ENCODE results near the gene TBRG4. TPM values are rescaled to one million over a fixed set of nuclear protein-coding genes. Genes with fewer than 3 reads are reported as not detected.

The TBRG4 gene
- total and polyA plus RNA-seq, 7 donors = 31.8 to 80.1 (median 44.6) TPM

DNA sequence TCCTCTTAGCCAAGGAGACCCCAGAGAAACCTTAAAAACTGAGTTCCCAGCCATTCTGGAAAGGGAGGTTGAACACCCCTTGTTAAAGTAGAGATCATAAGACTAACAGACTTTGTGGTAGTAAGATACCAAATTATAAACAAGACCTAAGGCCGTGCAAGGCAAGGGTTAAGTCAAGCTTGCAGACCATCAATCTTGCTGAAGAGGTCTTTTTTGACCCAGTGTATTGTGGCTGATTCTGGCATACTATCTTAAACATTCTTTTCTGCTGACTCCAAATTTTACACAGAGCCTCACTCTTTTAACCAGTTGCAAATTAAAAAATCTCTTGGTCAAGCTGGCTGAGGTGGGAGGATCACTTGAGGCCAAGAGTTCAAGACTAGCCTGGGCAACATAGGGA, 1.2 kb upstream of the TBRG4 start:
- peaks cover 0 to 38% (median 33%) of the 10 kb centered on the region in 4 donors for H3K4me1 ChIP-seq
- H3K4me3 ChIP-seq = peak overlapping the region in 1 of 4 donors; percentile 73
- intact Hi-C loops (cut with DNase I) = loop anchor here (5.0 to 10.0 kb wide), 2 partner anchors 265 to 508 kb away; partner anchors contain the start of genes H2AZ2 and OGDH
- peaks cover 13 to 19% (median 13%) of the 10 kb centered on the region in 4 donors for H3K36me3 ChIP-seq
- peak overlapping the region in 3 of 4 donors; percentile 89 to 93 (median 92) for H3K27ac ChIP-seq
- WGBS, 2 donors = 84 to 94% methylated on average over 1 of the region's 1 CpG
- TF ChIP-seq, protein P1, sequence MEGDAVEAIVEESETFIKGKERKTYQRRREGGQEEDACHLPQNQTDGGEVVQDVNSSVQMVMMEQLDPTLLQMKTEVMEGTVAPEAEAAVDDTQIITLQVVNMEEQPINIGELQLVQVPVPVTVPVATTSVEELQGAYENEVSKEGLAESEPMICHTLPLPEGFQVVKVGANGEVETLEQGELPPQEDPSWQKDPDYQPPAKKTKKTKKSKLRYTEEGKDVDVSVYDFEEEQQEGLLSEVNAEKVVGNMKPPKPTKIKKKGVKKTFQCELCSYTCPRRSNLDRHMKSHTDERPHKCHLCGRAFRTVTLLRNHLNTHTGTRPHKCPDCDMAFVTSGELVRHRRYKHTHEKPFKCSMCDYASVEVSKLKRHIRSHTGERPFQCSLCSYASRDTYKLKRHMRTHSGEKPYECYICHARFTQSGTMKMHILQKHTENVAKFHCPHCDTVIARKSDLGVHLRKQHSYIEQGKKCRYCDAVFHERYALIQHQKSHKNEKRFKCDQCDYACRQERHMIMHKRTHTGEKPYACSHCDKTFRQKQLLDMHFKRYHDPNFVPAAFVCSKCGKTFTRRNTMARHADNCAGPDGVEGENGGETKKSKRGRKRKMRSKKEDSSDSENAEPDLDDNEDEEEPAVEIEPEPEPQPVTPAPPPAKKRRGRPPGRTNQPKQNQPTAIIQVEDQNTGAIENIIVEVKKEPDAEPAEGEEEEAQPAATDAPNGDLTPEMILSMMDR (IDR thresholded peaks at IDR 0.05) = no peak
- TF ChIP-seq POLR2AphosphoS5 (IDR thresholded peaks at IDR 0.05) (no peak), EP300 (IDR thresholded peaks at IDR 0.05) (no peak), POLR2A (IDR thresholded peaks at IDR 0.05) (no peak)
- H3K9me3 ChIP-seq = no peaks in the 10 kb centered on the region
- peaks cover 0 to 4% (median 0%) of the 10 kb centered on the region in 3 donors for H3K27me3 ChIP-seq
- DNase-seq = no peak

DNA sequence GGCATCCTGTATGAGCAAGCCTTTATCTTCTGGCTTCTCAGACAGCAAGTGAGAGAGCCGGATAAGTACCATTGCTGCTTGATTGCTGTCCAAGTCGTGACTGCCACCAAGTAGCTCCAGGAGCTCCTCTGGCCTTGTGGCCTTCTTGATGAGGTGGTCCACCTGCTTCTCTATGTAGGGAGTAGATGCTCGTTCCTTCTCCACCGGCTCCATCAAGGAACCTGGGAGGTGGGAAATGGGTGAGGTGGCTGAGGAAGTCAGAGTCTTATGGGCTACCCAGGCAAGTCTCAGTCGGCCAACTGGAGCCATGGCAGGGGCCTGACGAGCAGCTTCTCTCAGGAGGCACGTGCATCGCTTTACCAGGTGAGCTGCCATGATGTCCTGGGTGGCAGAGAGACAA, 2.6 kb downstream of the TBRG4 start:
- Histone ChIP-seq H3K9me3 (no peaks in the 10 kb centered on the region), H3K36me3 (peaks cover 41 to 56% (median 47%) of the 10 kb centered on the region in 4 donors), H3K4me3 (no peak overlapping the region), H3K4me1 (peaks cover 0 to 50% (median 44%) of the 10 kb centered on the region in 4 donors), H3K27ac (no peak overlapping the region), H3K27me3 (no peaks in the 10 kb centered on the region)
- 67 to 87% methylated on average over 8 of the region's 8 CpGs for WGBS, 2 donors
- peak; percentile 43 for DNase-seq
- TF ChIP-seq, protein P1 (IDR thresholded peaks at IDR 0.05) = no peak
- TF ChIP-seq EP300 (IDR thresholded peaks at IDR 0.05) = no peak
- no peak for TF ChIP-seq POLR2AphosphoS5 (IDR thresholded peaks at IDR 0.05)
- no peak for TF ChIP-seq POLR2A (IDR thresholded peaks at IDR 0.05)
- intact Hi-C loops (cut with DNase I) = no loop called here

DNA sequence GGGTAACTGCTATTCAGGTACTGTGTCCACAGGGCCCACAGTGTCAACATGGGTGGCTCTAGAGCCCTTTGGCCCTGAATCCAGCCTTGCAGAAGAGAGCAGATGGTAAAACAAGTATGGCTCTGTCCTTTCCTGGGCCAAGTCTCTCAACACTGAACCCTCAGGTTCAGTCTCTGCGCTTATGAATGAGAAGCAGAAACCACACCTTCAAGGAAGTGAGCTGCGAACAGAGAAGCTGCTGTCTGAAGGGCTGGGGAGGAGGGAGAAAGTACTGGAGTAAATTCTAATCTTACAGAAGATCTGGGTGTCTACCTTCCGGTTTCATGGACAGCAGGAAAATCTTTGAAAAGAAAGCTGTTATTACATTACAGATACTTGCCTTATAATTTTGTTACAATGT, 4.1 kb downstream of the TBRG4 start:
- Histone ChIP-seq H3K27ac (no peak overlapping the region), H3K4me1 (peaks cover 0 to 48% (median 42%) of the 10 kb centered on the region in 4 donors), H3K27me3 (no peaks in the 10 kb centered on the region), H3K9me3 (no peaks in the 10 kb centered on the region), H3K36me3 (peaks cover 55 to 72% (median 62%) of the 10 kb centered on the region in 4 donors), H3K4me3 (no peak overlapping the region)
- intact Hi-C loops (cut with DNase I) = no loop called here
- TF ChIP-seq POLR2AphosphoS5 (IDR thresholded peaks at IDR 0.05) (no peak), POLR2A (IDR thresholded peaks at IDR 0.05) (no peak), EP300 (IDR thresholded peaks at IDR 0.05) (no peak)
- TF ChIP-seq, protein P1 (IDR thresholded peaks at IDR 0.05) = no peak
- DNase-seq = no peak
- 20 to 60% methylated on average over 3 of the region's 3 CpGs for WGBS, 2 donors

DNA sequence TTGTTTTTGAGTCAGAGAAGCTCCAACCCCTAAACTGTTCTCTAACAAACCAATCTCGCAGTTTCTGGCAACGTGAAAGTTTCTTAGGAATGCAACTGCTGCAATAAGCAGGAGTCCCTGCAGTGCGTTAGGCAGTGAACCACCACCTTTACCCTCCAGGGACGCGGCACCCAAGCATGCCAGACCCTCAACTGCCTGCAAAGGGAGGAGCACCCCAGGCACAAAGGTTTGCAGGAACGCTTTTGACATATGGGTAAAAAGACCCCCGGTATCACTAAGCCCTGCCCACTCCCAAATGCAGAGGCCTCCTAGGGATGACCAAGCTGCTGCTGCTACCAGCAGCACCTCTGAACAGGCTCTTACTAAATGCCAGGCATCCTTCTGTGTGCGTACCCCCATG, 4.7 kb downstream of the TBRG4 start:
- no peak overlapping the region for H3K27ac ChIP-seq
- no peaks in the 10 kb centered on the region for H3K9me3 ChIP-seq
- no peak overlapping the region for H3K4me3 ChIP-seq
- H3K36me3 ChIP-seq = peaks cover 60 to 77% (median 68%) of the 10 kb centered on the region in 4 donors
- no peak for TF ChIP-seq POLR2AphosphoS5 (IDR thresholded peaks at IDR 0.05)
- TF ChIP-seq, protein P1 (IDR thresholded peaks at IDR 0.05) = no peak
- no peak for TF ChIP-seq EP300 (IDR thresholded peaks at IDR 0.05)
- no peak for TF ChIP-seq POLR2A (IDR thresholded peaks at IDR 0.05)
- intact Hi-C loops (cut with DNase I) = no loop called here
- H3K27me3 ChIP-seq = no peaks in the 10 kb centered on the region
- 73 to 74% methylated on average over 8 of the region's 8 CpGs for whole genome bisulfite sequencing, 2 donors
- H3K4me1 ChIP-seq = peaks cover 0 to 43% (median 38%) of the 10 kb centered on the region in 4 donors
- DNase-seq = peak; percentile 25
